Measurements from ENCODE around the gene SIK3. TPM values are rescaled to one million over a fixed set of nuclear protein-coding genes. Genes with fewer than 3 reads are reported as not detected.

SIK3 gene
- total and polyA plus RNA-seq, 12 donors, result 9.9 to 47.3 (median 36.5) TPM

DNA sequence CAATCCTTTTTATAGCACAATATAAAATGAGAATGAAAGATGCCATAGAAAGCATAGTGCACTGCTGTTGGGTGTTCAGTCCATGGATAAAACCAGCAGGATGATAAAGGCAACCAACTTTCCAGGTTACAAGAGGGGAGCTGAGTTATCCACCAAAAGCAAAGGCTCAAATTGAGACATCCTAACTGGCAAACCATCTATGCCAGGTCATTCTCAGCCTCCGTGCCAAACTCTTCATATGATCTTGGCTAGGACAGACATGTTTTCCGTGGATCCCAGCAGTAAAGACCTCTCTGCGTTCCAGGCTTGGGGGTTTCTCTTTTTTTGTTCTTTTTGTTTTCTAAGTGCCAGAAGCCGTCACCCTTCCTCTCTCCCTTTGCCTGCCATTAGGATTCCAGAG lies 253.5 kb downstream of the SIK3 start:
- Histone ChIP-seq H3K36me3 (peaks cover 0 to 70% (median 40%) of the 10 kb centered on the region in 9 donors), H3K27ac (no peak overlapping the region), H3K4me3 (no peak overlapping the region), H3K4me1 (peaks cover 0 to 20% (median 10%) of the 10 kb centered on the region in 9 donors), H3K27me3 (no peaks in the 10 kb centered on the region), H3K9me3 (no peaks in the 10 kb centered on the region)
- ATAC-seq (no peak), DNase-seq (no peak)
- intact Hi-C loops (cut with DNase I), result no loop called here
- WGBS, 2 donors, result 62 to 69% methylated on average over 4 of the region's 4 CpGs
- TF ChIP-seq, protein P1, sequence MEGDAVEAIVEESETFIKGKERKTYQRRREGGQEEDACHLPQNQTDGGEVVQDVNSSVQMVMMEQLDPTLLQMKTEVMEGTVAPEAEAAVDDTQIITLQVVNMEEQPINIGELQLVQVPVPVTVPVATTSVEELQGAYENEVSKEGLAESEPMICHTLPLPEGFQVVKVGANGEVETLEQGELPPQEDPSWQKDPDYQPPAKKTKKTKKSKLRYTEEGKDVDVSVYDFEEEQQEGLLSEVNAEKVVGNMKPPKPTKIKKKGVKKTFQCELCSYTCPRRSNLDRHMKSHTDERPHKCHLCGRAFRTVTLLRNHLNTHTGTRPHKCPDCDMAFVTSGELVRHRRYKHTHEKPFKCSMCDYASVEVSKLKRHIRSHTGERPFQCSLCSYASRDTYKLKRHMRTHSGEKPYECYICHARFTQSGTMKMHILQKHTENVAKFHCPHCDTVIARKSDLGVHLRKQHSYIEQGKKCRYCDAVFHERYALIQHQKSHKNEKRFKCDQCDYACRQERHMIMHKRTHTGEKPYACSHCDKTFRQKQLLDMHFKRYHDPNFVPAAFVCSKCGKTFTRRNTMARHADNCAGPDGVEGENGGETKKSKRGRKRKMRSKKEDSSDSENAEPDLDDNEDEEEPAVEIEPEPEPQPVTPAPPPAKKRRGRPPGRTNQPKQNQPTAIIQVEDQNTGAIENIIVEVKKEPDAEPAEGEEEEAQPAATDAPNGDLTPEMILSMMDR (IDR thresholded peaks at IDR 0.05), result no peak

DNA sequence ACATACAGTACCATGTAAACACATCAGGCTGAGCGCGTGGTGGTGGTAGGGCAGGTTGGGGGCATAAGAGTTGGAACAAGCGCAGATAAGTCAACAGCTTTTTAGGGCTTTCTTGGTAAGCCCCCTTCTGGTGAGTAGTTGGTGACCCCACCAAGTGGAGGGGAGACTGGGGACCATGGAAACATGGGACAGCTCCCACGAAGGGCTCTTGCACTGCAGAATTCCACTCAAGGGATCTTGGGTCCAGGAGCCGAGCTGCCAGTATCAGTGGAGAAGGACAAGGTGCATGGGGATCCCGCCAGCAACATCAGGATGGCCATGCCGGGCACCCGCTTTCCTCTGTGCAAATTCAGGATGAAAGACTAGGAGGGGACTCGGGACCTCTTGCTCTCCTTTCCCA lies 254.6 kb downstream of the SIK3 start:
- ATAC-seq, result no peak
- H3K9me3 ChIP-seq, result no peaks in the 10 kb centered on the region
- DNase-seq, result no peak
- no peak overlapping the region for H3K27ac ChIP-seq
- H3K27me3 ChIP-seq, result no peaks in the 10 kb centered on the region
- H3K4me1 ChIP-seq, result peaks cover 0 to 28% (median 9%) of the 10 kb centered on the region in 9 donors
- H3K4me3 ChIP-seq, result no peak overlapping the region
- 93% methylated on average over 9 of the region's 9 CpGs for WGBS, 2 donors
- H3K36me3 ChIP-seq, result peaks cover 0 to 61% (median 33%) of the 10 kb centered on the region in 9 donors
- TF ChIP-seq, protein P1 (IDR thresholded peaks at IDR 0.05), result no peak
- intact Hi-C loops (cut with DNase I), result no loop called here

DNA sequence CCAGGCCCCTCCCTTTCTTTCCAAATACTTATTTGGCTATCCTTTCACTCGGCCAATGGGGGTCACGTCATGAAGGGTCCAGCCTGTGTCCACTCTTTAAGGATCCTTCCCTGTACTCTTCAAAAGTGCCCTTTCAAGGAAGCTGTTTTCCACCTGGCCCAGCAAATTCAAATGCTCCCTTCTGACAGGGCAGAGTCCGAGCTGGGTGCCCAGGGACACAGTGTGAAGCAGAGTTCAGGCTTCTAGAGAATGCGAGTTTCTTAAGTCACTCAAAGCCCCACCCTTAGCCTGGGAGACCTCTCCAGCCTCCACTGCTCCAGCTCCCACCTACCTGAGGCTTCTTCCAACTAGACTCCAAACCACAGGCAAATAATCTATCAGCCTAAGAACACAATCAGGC lies 255.3 kb downstream of the SIK3 start:
- ATAC-seq, result no peak
- Histone ChIP-seq H3K4me3 (no peak overlapping the region), H3K27me3 (no peaks in the 10 kb centered on the region), H3K9me3 (no peaks in the 10 kb centered on the region), H3K27ac (no peak overlapping the region), H3K36me3 (peaks cover 0 to 54% (median 28%) of the 10 kb centered on the region in 9 donors), H3K4me1 (peaks cover 0 to 32% (median 9%) of the 10 kb centered on the region in 9 donors)
- DNase-seq, result no peak
- TF ChIP-seq, protein P1 (IDR thresholded peaks at IDR 0.05), result no peak
- intact Hi-C loops (cut with DNase I), result no loop called here
- 84 to 87% methylated on average over 4 of the region's 4 CpGs for WGBS, 2 donors

DNA sequence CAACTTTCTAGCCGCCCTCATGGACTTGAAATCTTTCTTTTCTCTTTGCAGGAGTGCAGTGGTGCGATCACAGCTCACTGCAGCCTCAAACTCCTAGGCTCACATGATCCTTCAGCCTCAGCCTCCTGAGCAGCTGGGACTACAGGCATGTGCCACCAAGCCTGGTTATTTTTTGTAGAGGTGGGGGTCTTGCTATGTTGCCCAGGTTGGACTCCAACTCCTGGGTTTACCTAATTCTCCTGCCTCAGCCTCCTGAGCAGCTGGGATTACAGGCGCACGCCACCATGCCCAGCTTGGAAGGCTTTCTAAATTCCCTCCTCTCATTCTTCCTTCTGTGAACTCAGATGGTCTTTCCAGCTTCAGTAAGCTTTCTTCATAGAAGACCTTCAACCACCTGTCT lies 256.1 kb downstream of the SIK3 start:
- TF ChIP-seq, protein P1 (IDR thresholded peaks at IDR 0.05), result no peak
- Histone ChIP-seq H3K27ac (no peak overlapping the region), H3K27me3 (no peaks in the 10 kb centered on the region), H3K4me3 (no peak overlapping the region), H3K4me1 (peaks cover 2 to 40% (median 15%) of the 10 kb centered on the region in 9 donors), H3K36me3 (peaks cover 0 to 46% (median 22%) of the 10 kb centered on the region in 9 donors), H3K9me3 (no peaks in the 10 kb centered on the region)
- intact Hi-C loops (cut with DNase I), result no loop called here
- 99% methylated on average over 4 of the region's 4 CpGs for WGBS, 2 donors
- DNase-seq, result no peak
- no peak for ATAC-seq
